OCI-LY3 (cell line): Measurements from ENCODE around the gene ZMYND19.

ENCODE experiments used
- EZH2phosphoT487 ChIP-seq: fragments of 200-600 bp; shearing (Covaris generic); IDR thresholded peaks from 2 replicates; pipeline ENCODE4 v1.6.1; 2018; ENCODE audit warnings: antibody characterized with exemption, mixed run types, low read depth
- TF ChIP-seq, protein P1 (sequence below): fragments of 200-600, 300-600 bp; sonication (generic); IDR thresholded peaks from 2 replicates; pipeline ENCODE4 v1.5.1; 2014; ENCODE audit warnings: antibody characterized with exemption, low read length, low read depth

DNA sequence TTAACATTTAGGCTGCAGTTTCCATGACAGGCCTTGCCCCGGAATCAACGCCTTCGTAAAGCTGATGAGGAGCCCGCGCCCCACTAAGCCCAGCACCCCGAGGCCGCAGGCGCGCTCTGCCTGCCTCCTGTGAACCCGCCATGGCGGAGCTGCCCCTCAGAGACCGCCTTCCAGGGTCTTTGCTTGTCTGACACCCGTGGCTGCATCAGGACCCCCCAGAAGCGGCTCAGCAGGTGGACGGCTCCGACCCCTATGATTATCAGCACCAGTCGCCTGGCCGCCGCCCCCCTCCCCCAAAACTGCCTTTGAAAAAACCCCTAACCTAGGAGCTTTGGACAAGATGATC is 11.1 kb downstream of the ZMYND19 start:
- TF ChIP-seq, protein P1, sequence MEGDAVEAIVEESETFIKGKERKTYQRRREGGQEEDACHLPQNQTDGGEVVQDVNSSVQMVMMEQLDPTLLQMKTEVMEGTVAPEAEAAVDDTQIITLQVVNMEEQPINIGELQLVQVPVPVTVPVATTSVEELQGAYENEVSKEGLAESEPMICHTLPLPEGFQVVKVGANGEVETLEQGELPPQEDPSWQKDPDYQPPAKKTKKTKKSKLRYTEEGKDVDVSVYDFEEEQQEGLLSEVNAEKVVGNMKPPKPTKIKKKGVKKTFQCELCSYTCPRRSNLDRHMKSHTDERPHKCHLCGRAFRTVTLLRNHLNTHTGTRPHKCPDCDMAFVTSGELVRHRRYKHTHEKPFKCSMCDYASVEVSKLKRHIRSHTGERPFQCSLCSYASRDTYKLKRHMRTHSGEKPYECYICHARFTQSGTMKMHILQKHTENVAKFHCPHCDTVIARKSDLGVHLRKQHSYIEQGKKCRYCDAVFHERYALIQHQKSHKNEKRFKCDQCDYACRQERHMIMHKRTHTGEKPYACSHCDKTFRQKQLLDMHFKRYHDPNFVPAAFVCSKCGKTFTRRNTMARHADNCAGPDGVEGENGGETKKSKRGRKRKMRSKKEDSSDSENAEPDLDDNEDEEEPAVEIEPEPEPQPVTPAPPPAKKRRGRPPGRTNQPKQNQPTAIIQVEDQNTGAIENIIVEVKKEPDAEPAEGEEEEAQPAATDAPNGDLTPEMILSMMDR: no peak
- TF ChIP-seq EZH2phosphoT487: no peak
